GM21360 (cell line): Measurements from ENCODE around the gene MAPK8.

Experiments
- ATAC-seq: cut with Tn5 transposase; IDR thresholded peaks from one replicate; pipeline ENCODE4 v1.9.1; 2021; ENCODE audit warnings: mild to moderate bottlenecking, moderate library complexity; ENCODE audit not compliant: unreplicated experiment

The MAPK8 gene

GRCh38 chr10:48472501-48473069 is 166.1 kb downstream of the MAPK8 start:
- ATAC-seq, result no peak

GRCh38 chr10:48473704-48474103 is 167.2 kb downstream of the MAPK8 start:
- no peak for ATAC-seq

- ATAC-seq, result no peak
Measured at GRCh38 chr10:48474765-48475365, 168.4 kb downstream of the MAPK8 start.

GRCh38 chr10:48475943-48476278 is 169.4 kb downstream of the MAPK8 start:
- no peak for ATAC-seq

GRCh38 chr10:48476279-48476982 is 170.0 kb downstream of the MAPK8 start:
- ATAC-seq, result no peak

GRCh38 chr10:48477141-48477540 is 170.7 kb downstream of the MAPK8 start:
- no peak for ATAC-seq

GRCh38 chr10:48477616-48478015 is 171.1 kb downstream of the MAPK8 start:
- ATAC-seq, result no peak

GRCh38 chr10:48478469-48478868 is 172.0 kb downstream of the MAPK8 start:
- ATAC-seq, result no peak

- no peak for ATAC-seq
Measured at GRCh38 chr10:48478980-48479811, 172.7 kb downstream of the MAPK8 start.

- no peak for ATAC-seq
Measured at GRCh38 chr10:48480397-48481374, 174.2 kb downstream of the MAPK8 start.

- ATAC-seq, result no peak
Measured at GRCh38 chr10:48481385-48481784, 174.9 kb downstream of the MAPK8 start.

GRCh38 chr10:48482207-48482606 is 175.7 kb downstream of the MAPK8 start:
- ATAC-seq, result no peak

GRCh38 chr10:48484911-48485310 is 178.4 kb downstream of the MAPK8 start:
- ATAC-seq, result no peak

- no peak for ATAC-seq
Measured at GRCh38 chr10:48485711-48486110, 179.2 kb downstream of the MAPK8 start.

- ATAC-seq, result no peak
Measured at GRCh38 chr10:48487244-48487643, 180.8 kb downstream of the MAPK8 start.
